ENCODE measurements around the gene SERAC1.

DNA sequence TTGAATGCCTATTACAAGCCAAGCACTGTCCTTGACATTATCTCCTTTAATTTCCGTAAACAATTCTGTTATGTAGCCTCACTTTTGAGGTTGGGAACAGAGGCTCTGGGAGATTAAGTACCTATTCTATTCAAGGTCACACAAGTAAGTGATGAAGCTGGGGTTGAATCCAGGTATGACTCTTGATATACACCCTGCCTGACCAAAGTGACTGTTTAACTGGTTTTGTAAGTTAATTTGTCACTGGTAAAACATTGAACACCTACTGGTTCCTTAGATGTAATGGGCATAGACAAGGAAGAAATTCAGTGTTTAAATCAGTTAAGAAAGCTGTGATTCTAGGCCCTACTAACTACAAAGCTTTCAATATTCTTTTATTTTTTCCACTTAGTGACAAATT is 23.0 kb upstream of the SERAC1 start:
- TF ChIP-seq, protein P1, sequence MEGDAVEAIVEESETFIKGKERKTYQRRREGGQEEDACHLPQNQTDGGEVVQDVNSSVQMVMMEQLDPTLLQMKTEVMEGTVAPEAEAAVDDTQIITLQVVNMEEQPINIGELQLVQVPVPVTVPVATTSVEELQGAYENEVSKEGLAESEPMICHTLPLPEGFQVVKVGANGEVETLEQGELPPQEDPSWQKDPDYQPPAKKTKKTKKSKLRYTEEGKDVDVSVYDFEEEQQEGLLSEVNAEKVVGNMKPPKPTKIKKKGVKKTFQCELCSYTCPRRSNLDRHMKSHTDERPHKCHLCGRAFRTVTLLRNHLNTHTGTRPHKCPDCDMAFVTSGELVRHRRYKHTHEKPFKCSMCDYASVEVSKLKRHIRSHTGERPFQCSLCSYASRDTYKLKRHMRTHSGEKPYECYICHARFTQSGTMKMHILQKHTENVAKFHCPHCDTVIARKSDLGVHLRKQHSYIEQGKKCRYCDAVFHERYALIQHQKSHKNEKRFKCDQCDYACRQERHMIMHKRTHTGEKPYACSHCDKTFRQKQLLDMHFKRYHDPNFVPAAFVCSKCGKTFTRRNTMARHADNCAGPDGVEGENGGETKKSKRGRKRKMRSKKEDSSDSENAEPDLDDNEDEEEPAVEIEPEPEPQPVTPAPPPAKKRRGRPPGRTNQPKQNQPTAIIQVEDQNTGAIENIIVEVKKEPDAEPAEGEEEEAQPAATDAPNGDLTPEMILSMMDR (IDR thresholded peaks at IDR 0.05), result no peak
- TF ChIP-seq EP300 (IDR thresholded peaks at IDR 0.05) (no peak), POLR2A (IDR thresholded peaks at IDR 0.05) (no peak), POLR2AphosphoS5 (IDR thresholded peaks at IDR 0.05) (no peak)
